HFFc6 (cell line): ENCODE results near the gene TXNRD1. TPM values are rescaled to one million over a fixed set of nuclear protein-coding genes. Genes with fewer than 3 reads are reported as not detected.

Experiments used
- DNase-seq: peaks from one replicate; pipeline ENCODE4 v3.0.0-alpha.2; 2018
- H3K27ac Mint-ChIP-seq: 2 replicates; pipeline ENCODE4 v1.8.0; 2020; ENCODE audit warnings: mild to moderate bottlenecking, mixed read lengths
- H3K27me3 Mint-ChIP-seq: 2 replicates; pipeline ENCODE4 v1.8.0; 2021; ENCODE audit warnings: mild to moderate bottlenecking, moderate library complexity, mixed read lengths; ENCODE audit not compliant: insufficient read depth
- H3K36me3 Mint-ChIP-seq: 2 replicates; pipeline ENCODE4 v1.8.0; 2021; ENCODE audit warnings: low read depth, mixed read lengths
- H3K4me1 Mint-ChIP-seq: 2 replicates; pipeline ENCODE4 v1.8.0; 2020; ENCODE audit warnings: low read depth, mixed read lengths
- H3K4me3 Mint-ChIP-seq: 2 replicates; pipeline ENCODE4 v1.8.0; 2020; ENCODE audit warnings: mild to moderate bottlenecking, moderate library complexity, mixed read lengths
- H3K9me3 Mint-ChIP-seq: 2 replicates; pipeline ENCODE4 v1.8.0; 2020; ENCODE audit warnings: mild to moderate bottlenecking, mixed read lengths
- CTCF ChIP-seq: fragments of 200-600 bp; sonication (generic); IDR thresholded peaks from 2 replicates; pipeline ENCODE4 v1.5.0; 2021; ENCODE audit warnings: antibody characterized with exemption, mild to moderate bottlenecking
- total RNA-seq, 6 experiments: library from RNA; stranded (reverse); fragmentation: NEBNext Ultra II Directional; extraction: Animal tissue kit (Norgen Biotek cat#: 25700); gene quantifications; 2 replicates in 1 of 6; 3 replicates in 5 of 6; pipeline ENCODE4 v1.2.3, GENCODE V29; 2021

Gene TXNRD1
- total RNA-seq, 6 experiments from 2014 or later, result 468 to 851 (median 784) TPM

- H3K27me3 Mint-ChIP-seq, result peaks cover 51% of the 10 kb centered on the region
- TF ChIP-seq CTCF, result no peak
- H3K9me3 Mint-ChIP-seq, result no peaks in the 10 kb centered on the region; the same call in 1 of the 2 replicates
- H3K36me3 Mint-ChIP-seq, result peaks cover 66% of the 10 kb centered on the region
- H3K4me3 Mint-ChIP-seq, result peak overlapping the region; percentile 34; the same call in 1 of the 2 replicates
- H3K4me1 Mint-ChIP-seq, result peaks cover 72% of the 10 kb centered on the region
- DNase-seq, result no peak
- H3K27ac Mint-ChIP-seq, result peak overlapping the region; percentile 77; the same call in 1 of the 2 replicates
Measured at GRCh38 chr12:104348994-104349494, 133.5 kb downstream of the TXNRD1 start.

GRCh38 chr12:104350211-104351056 lies 134.9 kb downstream of the TXNRD1 start:
- Mint-ChIP-seq H3K9me3 (peaks cover 10% of the 10 kb centered on the region), H3K27ac (peak overlapping the region; percentile 63), H3K4me1 (peaks cover 72% of the 10 kb centered on the region), H3K4me3 (peak overlapping the region; percentile 44; the same call in 1 of the 2 replicates), H3K36me3 (peaks cover 69% of the 10 kb centered on the region), H3K27me3 (peaks cover 58% of the 10 kb centered on the region)
- no peak for TF ChIP-seq CTCF
- DNase-seq, result no peak

- no peak for TF ChIP-seq CTCF
- DNase-seq, result no peak
- peak overlapping the region; percentile 64 for H3K27ac Mint-ChIP-seq
- peaks cover 17% of the 10 kb centered on the region for H3K9me3 Mint-ChIP-seq
- H3K4me1 Mint-ChIP-seq, result peaks cover 79% of the 10 kb centered on the region
- peaks cover 67% of the 10 kb centered on the region for H3K27me3 Mint-ChIP-seq
- H3K4me3 Mint-ChIP-seq, result peak overlapping the region; percentile 44
- H3K36me3 Mint-ChIP-seq, result peaks cover 67% of the 10 kb centered on the region
Measured at GRCh38 chr12:104351057-104351983, 135.7 kb downstream of the TXNRD1 start.

GRCh38 chr12:104352106-104352713 lies 136.6 kb downstream of the TXNRD1 start:
- peak overlapping the region; percentile 50; the same call in 1 of the 2 replicates for H3K4me3 Mint-ChIP-seq
- H3K27me3 Mint-ChIP-seq, result peaks cover 70% of the 10 kb centered on the region
- peaks cover 20% of the 10 kb centered on the region for H3K9me3 Mint-ChIP-seq
- H3K36me3 Mint-ChIP-seq, result peaks cover 61% of the 10 kb centered on the region
- no peak for DNase-seq
- peak overlapping the region; percentile 64 for H3K27ac Mint-ChIP-seq
- peaks cover 85% of the 10 kb centered on the region for H3K4me1 Mint-ChIP-seq
- no peak for TF ChIP-seq CTCF
